WERI-Rb-1 (cell line): ENCODE measurements around the gene HES2.
"Not testable (repeated sequence)": the region's sequence is repeated elsewhere in the genome, so short reads cannot be mapped to it uniquely, and the experiment has no call there.

Source experiments
- DNase-seq: peaks from one replicate; pipeline ENCODE4 v3.0.0-alpha.2; 2020
- H3K27ac ChIP-seq: fragments of 250-450 bp; sonication (Bioruptor Pico); 2 replicates; pipeline ENCODE4 v1.5.1; 2020; ENCODE audit warnings: mild to moderate bottlenecking, moderate library complexity
- H3K27me3 ChIP-seq: fragments of 250-450 bp; sonication (Bioruptor Pico); 2 replicates; pipeline ENCODE4 v1.5.1; 2021; ENCODE audit warnings: mild to moderate bottlenecking, low read depth, moderate library complexity; ENCODE audit not compliant: insufficient read depth, severe bottlenecking
- H3K36me3 ChIP-seq: fragments of 250-450 bp; sonication (Bioruptor Pico); 2 replicates; pipeline ENCODE4 v1.5.1; 2020; ENCODE audit warnings: mild to moderate bottlenecking, moderate library complexity
- H3K4me3 ChIP-seq: 2 replicates; pipeline ENCODE4 v1.5.1; 2011; ENCODE audit warnings: low read depth, mild to moderate bottlenecking, control low read depth, low read length
- H3K9me3 ChIP-seq: fragments of 250-450 bp; sonication (Bioruptor Pico); 2 replicates; pipeline ENCODE4 v1.5.1; 2021; ENCODE audit warnings: mild to moderate bottlenecking, moderate library complexity; ENCODE audit not compliant: severe bottlenecking
- CTCF ChIP-seq: IDR thresholded peaks from 2 replicates; pipeline ENCODE4 v1.5.1; 2011; ENCODE audit warnings: low read depth, mild to moderate bottlenecking, control low read depth, inconsistent platforms, low read length

HES2 gene

GRCh38 chr1:6428453-6428852 lies 8.7 kb upstream of the HES2 start:
- H3K9me3 ChIP-seq, H3K27me3 ChIP-seq, H3K27ac ChIP-seq, DNase-seq, H3K36me3 ChIP-seq, H3K4me3 ChIP-seq: not testable (repeated sequence)

- H3K36me3 ChIP-seq: no peaks in the 10 kb centered on the region
- H3K27me3 ChIP-seq: no peaks in the 10 kb centered on the region
- no peak overlapping the region for H3K4me3 ChIP-seq
- TF ChIP-seq CTCF: no peak
- H3K9me3 ChIP-seq: no peaks in the 10 kb centered on the region
- no peak overlapping the region for H3K27ac ChIP-seq
- DNase-seq: no peak
Measured at GRCh38 chr1:6427441-6428390, 8.0 kb upstream of the HES2 start.

DNA sequence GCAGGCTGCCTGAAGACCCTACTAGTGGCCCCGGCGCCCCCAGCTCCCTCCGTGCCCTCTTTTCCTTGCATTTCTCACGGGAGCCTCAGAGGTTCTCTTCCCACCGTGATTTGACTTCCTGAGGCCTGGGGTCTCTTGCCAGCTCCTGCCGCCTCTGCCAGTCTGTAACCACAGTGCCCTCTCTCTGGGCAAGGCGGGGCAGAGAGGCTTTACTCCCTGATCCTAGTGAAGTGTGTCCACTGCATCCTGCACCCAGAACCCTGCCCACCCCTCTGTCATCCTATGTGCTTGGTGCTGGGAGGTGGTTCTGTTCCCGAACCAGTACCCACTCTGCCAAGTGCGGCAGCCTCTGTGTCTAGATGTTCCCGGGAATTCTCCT lies 7.2 kb upstream of the HES2 start:
- Histone ChIP-seq H3K27me3 (no peaks in the 10 kb centered on the region), H3K4me3 (no peak overlapping the region), H3K27ac (peak overlapping the region; percentile 67), H3K36me3 (no peaks in the 10 kb centered on the region), H3K9me3 (no peaks in the 10 kb centered on the region)
- DNase-seq: no peak
- no peak for TF ChIP-seq CTCF

DNA sequence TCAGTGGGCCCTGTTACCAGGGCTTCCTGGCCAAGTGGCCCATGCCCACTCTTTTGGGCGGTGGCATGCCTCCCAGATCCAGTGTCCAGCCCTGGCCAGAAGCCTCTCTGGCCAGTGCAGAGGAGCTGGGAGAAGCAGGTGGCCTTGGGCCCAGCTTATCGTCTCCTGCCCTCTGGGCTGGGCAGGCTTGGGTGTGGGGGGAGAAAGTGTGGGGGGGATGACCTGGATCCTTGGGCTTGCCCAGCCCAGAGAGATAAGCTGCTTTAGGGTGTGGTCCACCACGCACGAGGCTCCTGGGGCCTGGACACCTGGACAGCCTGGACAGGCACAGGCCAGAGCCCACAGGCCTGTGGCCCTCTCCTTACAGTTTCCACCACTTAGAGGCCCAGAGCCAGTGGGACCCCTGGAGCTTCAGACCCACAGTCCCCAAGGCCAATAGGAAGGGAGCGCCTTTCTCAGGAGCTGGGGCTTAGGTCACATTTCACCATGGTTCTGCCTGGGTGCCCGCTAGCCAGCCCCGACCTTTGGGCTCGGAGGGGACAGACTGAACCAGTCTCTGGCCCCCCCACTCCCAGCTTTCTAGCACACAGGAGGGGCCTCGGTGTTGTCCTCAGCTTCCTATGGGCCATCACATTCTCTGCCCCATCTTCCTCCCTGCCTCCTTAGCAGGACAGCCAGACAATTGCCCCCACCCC lies 6.7 kb upstream of the HES2 start:
- no peak overlapping the region for H3K4me3 ChIP-seq
- peak; percentile 78 for DNase-seq
- TF ChIP-seq CTCF: no peak
- H3K9me3 ChIP-seq: no peaks in the 10 kb centered on the region
- no peaks in the 10 kb centered on the region for H3K27me3 ChIP-seq
- H3K27ac ChIP-seq: peak overlapping the region; percentile 67
- no peaks in the 10 kb centered on the region for H3K36me3 ChIP-seq

GRCh38 chr1:6425658-6426057 lies 5.9 kb upstream of the HES2 start:
- no peak for TF ChIP-seq CTCF
- Histone ChIP-seq H3K4me3 (no peak overlapping the region), H3K9me3 (no peaks in the 10 kb centered on the region), H3K36me3 (no peaks in the 10 kb centered on the region), H3K27ac (peak overlapping the region; percentile 67), H3K27me3 (no peaks in the 10 kb centered on the region)
- DNase-seq: no peak
